Astrocyte (in vitro differentiated cells and primary cell): ENCODE results near the gene PDCL3. TPM values are rescaled to one million over a fixed set of nuclear protein-coding genes. Genes with fewer than 3 reads are reported as not detected.

ENCODE experiments used
- DNase-seq: peaks from one replicate; pipeline ENCODE4 v3.0.0-alpha.2; 2010; ENCODE audit warnings: low read depth
- FAIRE-seq: peaks from 2 replicates; lab custom pipeline; 2011; peaks lifted over from hg19 to GRCh38; lab: Jason Lieb, UNC
- H2AFZ ChIP-seq: 2 replicates; pipeline ENCODE4 v1.6.0; 2012; ENCODE audit warnings: low read depth, low read length, inconsistent platforms
- H3K27ac ChIP-seq: 2 replicates; pipeline ENCODE4 v1.5.1; 2011; ENCODE audit warnings: low read depth, low read length, inconsistent platforms
- H3K27me3 ChIP-seq: 2 replicates; pipeline ENCODE4 v1.6.0; 2011; ENCODE audit warnings: low read length, inconsistent platforms; ENCODE audit not compliant: insufficient read depth
- H3K36me3 ChIP-seq: 2 replicates; pipeline ENCODE4 v1.5.1; 2011; ENCODE audit warnings: low read length, inconsistent platforms; ENCODE audit not compliant: insufficient read depth
- H3K4me1 ChIP-seq: 2 replicates; pipeline ENCODE4 v1.5.1; 2011; ENCODE audit warnings: low read length, inconsistent platforms; ENCODE audit not compliant: insufficient read depth
- H3K4me2 ChIP-seq: 2 replicates; pipeline ENCODE4 v1.6.0; 2012; ENCODE audit warnings: low read length, inconsistent platforms
- H3K4me3 ChIP-seq: 2 replicates; pipeline ENCODE4 v1.5.1; 2011; ENCODE audit warnings: low read depth, mild to moderate bottlenecking, low read length, inconsistent platforms; ENCODE audit not compliant: insufficient read depth
- H3K79me2 ChIP-seq: 2 replicates; pipeline ENCODE4 v1.6.0; 2012; ENCODE audit warnings: mild to moderate bottlenecking, low read length, inconsistent platforms; ENCODE audit not compliant: insufficient read depth
- H3K9ac ChIP-seq: 2 replicates; pipeline ENCODE4 v1.6.0; 2012; ENCODE audit warnings: mild to moderate bottlenecking, low read length, inconsistent platforms
- H3K9me3 ChIP-seq: 2 replicates; pipeline ENCODE4 v1.5.1; 2012; ENCODE audit warnings: low read depth, mild to moderate bottlenecking, low read length, inconsistent platforms; ENCODE audit not compliant: insufficient read depth
- H4K20me1 ChIP-seq: 2 replicates; pipeline ENCODE4 v1.6.0; 2012; ENCODE audit warnings: low read length, inconsistent platforms; ENCODE audit not compliant: insufficient read depth
- H3K27ac Mint-ChIP-seq: one replicate; pipeline ENCODE4 v1.8.0; 2021; ENCODE audit warnings: mild to moderate bottlenecking, mixed read lengths; ENCODE audit not compliant: unreplicated experiment
- H3K27me3 Mint-ChIP-seq: one replicate; pipeline ENCODE4 v1.8.0; 2021; ENCODE audit warnings: low read depth, mixed read lengths; ENCODE audit not compliant: unreplicated experiment
- H3K36me3 Mint-ChIP-seq: one replicate; pipeline ENCODE4 v1.8.0; 2021; ENCODE audit warnings: low read depth, mixed read lengths; ENCODE audit not compliant: unreplicated experiment
- H3K4me1 Mint-ChIP-seq: one replicate; pipeline ENCODE4 v1.8.0; 2021; ENCODE audit warnings: low read depth, mixed read lengths; ENCODE audit not compliant: unreplicated experiment
- H3K4me3 Mint-ChIP-seq: one replicate; pipeline ENCODE4 v1.8.0; 2021; ENCODE audit warnings: mild to moderate bottlenecking, moderate library complexity, mixed read lengths; ENCODE audit not compliant: unreplicated experiment
- H3K9me3 Mint-ChIP-seq: one replicate; pipeline ENCODE4 v1.8.0; 2021; ENCODE audit warnings: mild to moderate bottlenecking, mixed read lengths; ENCODE audit not compliant: unreplicated experiment
- EZH2 ChIP-seq: IDR thresholded peaks from 2 replicates; pipeline ENCODE4 v1.6.1; 2012; ENCODE audit warnings: mild to moderate bottlenecking, low read length, inconsistent platforms; ENCODE audit not compliant: insufficient read depth
- total RNA-seq: library from RNA; stranded (reverse); gene quantifications from 2 replicates; pipeline ENCODE4 v1.2.1, GENCODE V29; 2021
- TF ChIP-seq, protein P1 (sequence below): IDR thresholded peaks from 2 replicates; pipeline ENCODE4 v1.5.1; 2011; ENCODE audit warnings: low read depth, mild to moderate bottlenecking, inconsistent platforms, low read length, moderate library complexity; ENCODE audit not compliant: insufficient read depth

Gene PDCL3
- total RNA-seq, 1 donor from 2014 or later = 35.5 TPM

DNA sequence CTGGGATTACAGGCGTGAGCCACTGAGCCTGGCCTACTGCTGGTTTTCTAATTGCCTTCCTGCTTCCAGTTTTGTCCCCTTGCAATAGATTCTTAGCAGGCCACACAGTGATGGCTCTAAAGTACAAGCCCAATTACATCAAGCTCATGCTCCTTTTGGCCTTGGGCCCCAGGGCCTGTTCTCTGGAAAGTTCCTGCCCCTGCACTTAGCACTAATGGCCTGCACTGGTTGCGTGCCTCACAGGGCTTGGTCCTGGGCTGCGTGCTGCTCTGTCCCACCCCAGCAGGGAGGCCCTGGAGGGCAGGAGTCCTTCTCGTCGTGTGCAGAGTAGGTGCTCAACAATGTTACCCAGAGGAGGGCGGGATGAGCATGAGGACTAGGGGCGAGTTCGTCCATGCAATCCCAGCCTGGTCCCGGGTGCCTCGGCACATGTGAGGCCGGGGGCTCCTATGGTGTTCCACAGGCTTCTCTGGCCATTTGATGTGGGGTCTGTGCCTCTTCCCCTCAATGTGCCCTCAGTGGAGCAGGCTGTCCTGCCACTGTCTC lies 51.7 kb downstream of the PDCL3 start:
- no peaks in the 10 kb centered on the region for H3K36me3 Mint-ChIP-seq
- Histone ChIP-seq H3K9ac (no peak overlapping the region), H3K9me3 (no peaks in the 10 kb centered on the region), H3K4me1 (no peaks in the 10 kb centered on the region), H3K4me3 (no peak overlapping the region), H3K36me3 (no peaks in the 10 kb centered on the region), H3K4me2 (no peak overlapping the region), H2AFZ (no peak overlapping the region), H3K27ac (no peak overlapping the region), H3K79me2 (no peaks in the 10 kb centered on the region), H4K20me1 (no peaks in the 10 kb centered on the region), H3K27me3 (no peaks in the 10 kb centered on the region)
- DNase-seq = no peak
- FAIRE-seq = no peak
- peaks cover under 1% of the 10 kb centered on the region for H3K9me3 Mint-ChIP-seq
- TF ChIP-seq EZH2 = no peak
- TF ChIP-seq, protein P1, sequence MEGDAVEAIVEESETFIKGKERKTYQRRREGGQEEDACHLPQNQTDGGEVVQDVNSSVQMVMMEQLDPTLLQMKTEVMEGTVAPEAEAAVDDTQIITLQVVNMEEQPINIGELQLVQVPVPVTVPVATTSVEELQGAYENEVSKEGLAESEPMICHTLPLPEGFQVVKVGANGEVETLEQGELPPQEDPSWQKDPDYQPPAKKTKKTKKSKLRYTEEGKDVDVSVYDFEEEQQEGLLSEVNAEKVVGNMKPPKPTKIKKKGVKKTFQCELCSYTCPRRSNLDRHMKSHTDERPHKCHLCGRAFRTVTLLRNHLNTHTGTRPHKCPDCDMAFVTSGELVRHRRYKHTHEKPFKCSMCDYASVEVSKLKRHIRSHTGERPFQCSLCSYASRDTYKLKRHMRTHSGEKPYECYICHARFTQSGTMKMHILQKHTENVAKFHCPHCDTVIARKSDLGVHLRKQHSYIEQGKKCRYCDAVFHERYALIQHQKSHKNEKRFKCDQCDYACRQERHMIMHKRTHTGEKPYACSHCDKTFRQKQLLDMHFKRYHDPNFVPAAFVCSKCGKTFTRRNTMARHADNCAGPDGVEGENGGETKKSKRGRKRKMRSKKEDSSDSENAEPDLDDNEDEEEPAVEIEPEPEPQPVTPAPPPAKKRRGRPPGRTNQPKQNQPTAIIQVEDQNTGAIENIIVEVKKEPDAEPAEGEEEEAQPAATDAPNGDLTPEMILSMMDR = no peak
- no peaks in the 10 kb centered on the region for H3K4me1 Mint-ChIP-seq
- H3K4me3 Mint-ChIP-seq = no peak overlapping the region
- no peak overlapping the region for H3K27ac Mint-ChIP-seq
- H3K27me3 Mint-ChIP-seq = peaks cover 29% of the 10 kb centered on the region

DNA sequence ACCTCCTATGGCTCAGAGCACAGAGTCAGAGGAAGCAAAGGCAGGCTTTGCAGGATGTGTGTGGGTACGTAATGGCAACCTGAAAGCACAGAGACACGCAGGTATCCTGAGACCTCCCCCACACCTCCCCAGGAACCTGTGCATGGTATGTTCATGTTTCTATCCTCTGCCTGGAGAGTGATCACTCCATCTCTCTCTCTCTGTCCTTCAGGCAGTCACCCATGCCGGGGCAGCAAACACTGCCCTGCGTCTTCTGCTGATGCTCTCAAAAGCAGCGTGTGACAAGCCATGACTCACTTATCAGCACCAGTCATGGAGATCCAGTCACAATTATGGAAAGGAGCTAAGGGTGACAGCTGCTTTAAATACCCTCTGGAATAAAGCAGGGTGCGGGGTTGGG lies 52.7 kb downstream of the PDCL3 start:
- no peak for FAIRE-seq

DNA sequence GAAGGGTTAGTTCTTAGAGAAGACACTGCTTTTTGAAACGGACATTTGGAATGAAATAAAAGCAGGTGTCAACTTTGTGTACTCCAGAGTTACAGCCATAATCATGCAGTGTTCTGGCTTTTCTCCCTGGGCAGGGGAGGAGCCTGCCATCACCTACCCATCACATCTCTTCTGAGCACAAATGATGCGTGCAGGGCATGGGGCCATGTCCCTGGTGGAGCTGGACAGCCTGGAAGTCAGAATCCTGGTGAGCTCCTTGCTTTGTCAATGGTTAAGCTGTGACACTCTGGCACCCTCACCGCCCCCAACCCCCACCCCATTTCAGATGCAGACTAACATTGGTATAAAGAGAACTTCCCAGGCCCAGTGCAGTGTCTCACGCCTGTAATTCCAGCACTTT lies 53.1 kb downstream of the PDCL3 start:
- Histone ChIP-seq H3K79me2 (no peaks in the 10 kb centered on the region), H3K36me3 (no peaks in the 10 kb centered on the region), H4K20me1 (no peaks in the 10 kb centered on the region), H3K27ac (no peak overlapping the region), H3K4me1 (no peaks in the 10 kb centered on the region), H3K4me3 (no peak overlapping the region), H3K9ac (no peak overlapping the region), H3K4me2 (no peak overlapping the region), H3K27me3 (no peaks in the 10 kb centered on the region), H2AFZ (no peak overlapping the region), H3K9me3 (no peaks in the 10 kb centered on the region)
- no peak overlapping the region for H3K27ac Mint-ChIP-seq
- FAIRE-seq (no peak), DNase-seq (no peak)
- H3K9me3 Mint-ChIP-seq = peaks cover 10% of the 10 kb centered on the region
- H3K4me3 Mint-ChIP-seq = no peak overlapping the region
- peaks cover 31% of the 10 kb centered on the region for H3K27me3 Mint-ChIP-seq
- H3K36me3 Mint-ChIP-seq = no peaks in the 10 kb centered on the region
- no peaks in the 10 kb centered on the region for H3K4me1 Mint-ChIP-seq
- TF ChIP-seq, protein P1 = no peak
- TF ChIP-seq EZH2 = no peak

More for the DNA sequence above, 52.7 kb downstream of the PDCL3 start:
- no peaks in the 10 kb centered on the region for H3K27me3 ChIP-seq
- Mint-ChIP-seq H3K27ac (no peak overlapping the region), H3K36me3 (no peaks in the 10 kb centered on the region), H3K4me1 (no peaks in the 10 kb centered on the region), H3K4me3 (no peak overlapping the region), H3K27me3 (peaks cover 29% of the 10 kb centered on the region), H3K9me3 (peaks cover 6% of the 10 kb centered on the region)
- H3K79me2 ChIP-seq = no peaks in the 10 kb centered on the region
- H3K36me3 ChIP-seq = no peaks in the 10 kb centered on the region
- H3K4me2 ChIP-seq = no peak overlapping the region
- no peak overlapping the region for H3K27ac ChIP-seq
- no peaks in the 10 kb centered on the region for H4K20me1 ChIP-seq
- DNase-seq = no peak
- no peak overlapping the region for H3K4me3 ChIP-seq
- H3K9me3 ChIP-seq = no peaks in the 10 kb centered on the region
- no peaks in the 10 kb centered on the region for H3K4me1 ChIP-seq
- no peak overlapping the region for H3K9ac ChIP-seq
- TF ChIP-seq EZH2 = no peak
- TF ChIP-seq, protein P1 = no peak
- H2AFZ ChIP-seq = no peak overlapping the region
